IPS-18c (cell line): ENCODE measurements around the gene FLRT3.

Source experiments
- H3K4me3 ChIP-seq: 2 replicates; pipeline ENCODE4 v1.7.0; 2013; ENCODE audit warnings: low read depth, mild to moderate bottlenecking, low read length, moderate library complexity; ENCODE audit not compliant: insufficient read depth
- H3K9me3 ChIP-seq: one replicate; pipeline ENCODE4 v1.6.1; 2013; ENCODE audit warnings: mild to moderate bottlenecking, low read length, moderate library complexity; ENCODE audit not compliant: control insufficient read depth, insufficient read depth

The FLRT3 gene

GRCh38 chr20:14284443-14284842 lies 53.0 kb downstream of the FLRT3 start:
- Histone ChIP-seq H3K9me3 (no peaks in the 10 kb centered on the region), H3K4me3 (no peak overlapping the region)

- no peak overlapping the region for H3K4me3 ChIP-seq
Observed at GRCh38 chr20:14282140-14282539, 55.3 kb downstream of the FLRT3 start.

More at GRCh38 chr20:14282140-14282539, 55.3 kb downstream of the FLRT3 start:
- H3K9me3 ChIP-seq: no peaks in the 10 kb centered on the region
